Activated gamma-delta T cell treated with anti-CD3 and anti-CD28 coated beads, Interleukin-2, amount 50 U/mL, for 16 hours (primary cell): ENCODE measurements around the gene SETD3.

Experiments used
- DNase-seq: peaks from one replicate; pipeline ENCODE4 v3.0.0-alpha.2; 2020; ENCODE audit warnings: low read depth

SETD3 gene

DNA sequence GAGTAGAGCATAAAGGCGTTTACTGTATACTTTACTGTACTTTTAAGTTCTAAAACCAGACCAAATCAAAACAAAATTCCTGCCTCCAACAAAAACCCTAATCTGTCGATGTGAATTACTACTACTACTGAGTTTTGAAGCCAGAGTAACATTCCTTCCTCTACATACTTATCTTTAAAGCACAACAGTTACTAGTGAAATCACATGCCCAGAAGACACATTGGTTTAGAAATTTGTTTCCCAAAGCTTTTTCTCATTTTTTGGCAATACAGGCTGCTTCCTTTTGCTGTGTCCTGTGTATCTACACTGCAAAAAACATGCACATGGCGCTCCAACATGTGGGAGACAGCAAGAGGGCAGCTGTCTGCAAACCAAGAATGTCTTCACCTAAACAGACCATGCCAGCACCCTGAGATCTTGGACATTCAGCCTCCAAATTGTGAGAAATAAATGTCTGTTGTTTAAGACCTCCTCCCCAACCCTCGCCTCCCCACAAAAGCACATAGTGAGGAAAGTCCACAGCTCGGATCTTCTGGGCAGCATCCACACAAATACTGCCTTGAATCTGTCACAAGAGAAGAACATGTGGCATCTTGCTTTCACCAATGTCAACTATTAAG, 21.1 kb downstream of the SETD3 start:
- DNase-seq, result no peak

GRCh38 chr14:99454246-99454645, 26.4 kb downstream of the SETD3 start:
- DNase-seq, result no peak

DNA sequence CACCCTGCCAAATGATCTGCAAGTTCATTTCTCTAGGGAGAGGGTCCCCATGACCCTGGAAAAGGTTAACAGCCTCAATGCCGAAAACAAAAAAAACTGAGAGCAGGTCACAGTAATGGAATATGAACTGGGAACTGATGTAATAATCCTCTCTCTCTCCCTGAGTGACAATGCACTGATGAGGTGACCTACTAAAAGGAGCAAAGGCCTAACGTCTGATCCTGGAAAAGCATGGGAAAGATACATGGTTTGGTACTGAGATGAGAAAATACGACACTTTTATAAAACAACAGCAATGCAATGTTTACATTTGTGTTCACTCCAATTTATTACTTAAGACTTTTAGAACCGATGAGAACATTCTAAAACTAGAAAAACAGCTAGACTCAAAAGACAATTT, 27.7 kb downstream of the SETD3 start:
- no peak for DNase-seq

- no peak for DNase-seq
Measured at GRCh38 chr14:99451234-99451633, 29.4 kb downstream of the SETD3 start.

- DNase-seq, result no peak
Measured at GRCh38 chr14:99450266-99450665, 30.4 kb downstream of the SETD3 start.

GRCh38 chr14:99447739-99448138, 32.9 kb downstream of the SETD3 start:
- DNase-seq, result no peak

DNA sequence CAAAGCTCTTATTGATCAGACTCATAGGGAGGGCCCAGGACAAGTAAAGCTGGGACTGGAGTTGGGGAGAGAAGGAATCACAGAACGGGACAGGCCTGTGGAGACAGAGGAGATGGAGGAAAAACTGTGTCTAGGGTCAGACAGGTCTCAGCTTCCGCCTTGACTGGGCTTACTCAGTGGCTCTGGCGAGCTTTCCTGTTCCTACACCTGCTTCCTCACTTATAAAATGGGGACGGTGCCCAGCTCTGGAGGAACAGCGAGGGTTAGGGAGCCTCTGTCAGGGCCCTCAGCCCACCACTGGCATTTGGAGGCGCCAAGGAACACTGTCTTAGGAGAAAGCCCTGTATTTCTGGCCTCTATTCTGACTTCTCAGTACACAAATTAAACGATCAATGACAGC, 34.7 kb downstream of the SETD3 start:
- no peak for DNase-seq

GRCh38 chr14:99441918-99442317, 38.7 kb downstream of the SETD3 start:
- DNase-seq, result no peak

GRCh38 chr14:99441157-99441870, 39.3 kb downstream of the SETD3 start:
- DNase-seq, result no peak

DNA sequence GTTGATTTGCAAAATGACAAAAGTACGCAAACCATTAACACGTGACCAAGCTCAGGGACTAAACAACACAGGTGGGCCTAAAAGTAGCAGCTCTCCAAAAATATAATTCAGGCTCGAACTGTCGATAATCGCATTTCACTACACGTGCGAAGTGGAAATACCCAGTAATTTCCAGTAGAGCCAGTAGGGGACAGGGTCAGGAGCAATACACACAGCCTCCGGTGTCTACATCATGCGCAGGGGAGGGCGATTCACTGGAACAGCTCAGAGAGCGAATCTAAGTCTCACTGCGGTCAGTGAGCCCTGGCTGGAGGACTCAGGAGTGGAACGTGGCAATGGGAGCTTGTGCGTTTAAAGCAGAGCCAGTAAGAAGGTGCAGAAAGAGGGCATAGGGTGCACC, 40.4 kb downstream of the SETD3 start:
- no peak for DNase-seq

- DNase-seq, result no peak
Measured at GRCh38 chr14:99437706-99438105, 43.0 kb downstream of the SETD3 start.

GRCh38 chr14:99436247-99437180, 44.1 kb downstream of the SETD3 start:
- DNase-seq, result no peak

GRCh38 chr14:99435327-99435726, 45.3 kb downstream of the SETD3 start:
- no peak for DNase-seq

DNA sequence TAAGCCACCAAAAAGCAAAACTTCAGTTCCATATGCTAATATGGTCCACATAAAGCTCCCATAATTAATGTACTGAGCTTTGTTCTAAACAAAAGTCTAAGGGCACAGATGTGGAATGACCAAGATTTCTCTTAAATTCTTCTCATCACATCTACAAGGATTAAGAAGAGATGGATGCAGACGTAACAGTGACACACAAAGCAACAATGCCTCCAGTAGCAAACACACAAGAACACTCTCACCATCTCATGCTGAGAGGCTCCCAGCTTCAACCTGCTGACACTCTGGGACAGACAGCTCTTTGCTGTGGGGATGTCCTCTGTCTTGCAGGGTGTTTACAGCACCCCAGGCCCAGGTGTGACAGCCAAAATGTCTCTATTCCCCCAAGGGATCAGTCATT, 48.2 kb downstream of the SETD3 start:
- DNase-seq, result no peak

GRCh38 chr14:99431986-99432385, 48.7 kb downstream of the SETD3 start:
- DNase-seq, result no peak

- DNase-seq, result peak; percentile 14
Measured at GRCh38 chr14:99430491-99430890, 50.2 kb downstream of the SETD3 start.

- no peak for DNase-seq
Measured at GRCh38 chr14:99427632-99428300, 52.9 kb downstream of the SETD3 start.

DNA sequence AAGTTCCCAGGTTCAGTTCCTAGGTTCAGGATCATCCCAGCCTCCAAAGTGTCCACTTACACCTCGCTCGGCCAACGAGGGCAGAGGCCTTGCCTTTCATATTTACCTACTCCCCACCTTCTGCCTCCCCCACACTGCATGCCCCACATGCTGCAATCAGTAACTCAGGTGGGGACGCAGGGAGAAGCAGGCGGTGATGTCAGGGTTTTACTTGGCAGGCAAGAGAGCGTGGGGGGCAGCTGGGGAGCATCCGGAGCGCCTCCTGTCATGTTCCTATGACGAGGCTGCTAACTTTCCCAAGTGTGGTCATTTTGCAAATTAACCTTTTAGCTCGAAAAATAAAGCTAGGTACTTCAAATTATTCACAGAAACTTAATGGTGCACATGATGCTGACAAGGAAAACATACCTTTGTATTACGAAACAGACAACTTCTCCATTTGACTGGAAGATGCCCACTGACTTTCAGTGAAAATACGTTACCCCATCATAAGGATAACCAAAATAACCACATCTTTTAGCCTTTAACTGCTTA, 53.8 kb downstream of the SETD3 start:
- DNase-seq, result no peak

DNA sequence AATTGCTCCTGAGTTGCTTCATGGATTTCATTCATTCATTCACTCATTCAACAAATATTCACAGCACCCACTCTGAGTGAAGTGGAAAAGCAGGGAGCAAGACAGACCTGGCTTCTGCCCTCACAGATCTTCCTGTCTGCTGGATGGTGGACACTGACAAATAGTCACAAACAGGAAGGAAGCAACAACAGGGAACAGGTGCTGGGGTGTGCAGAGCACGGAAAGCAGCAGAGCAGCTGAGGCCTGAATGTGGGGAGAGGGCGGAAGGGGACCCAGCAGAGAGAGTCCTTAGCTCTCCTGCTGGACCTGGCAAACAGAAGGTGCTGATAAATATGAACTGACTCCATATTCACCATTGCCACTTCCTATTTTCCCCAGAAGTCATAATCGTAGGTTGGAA, 54.4 kb downstream of the SETD3 start:
- no peak for DNase-seq

GRCh38 chr14:99425272-99425681, 55.4 kb downstream of the SETD3 start:
- DNase-seq, result no peak

- no peak for DNase-seq
Measured at GRCh38 chr14:99424306-99424877, 56.3 kb downstream of the SETD3 start.

DNA sequence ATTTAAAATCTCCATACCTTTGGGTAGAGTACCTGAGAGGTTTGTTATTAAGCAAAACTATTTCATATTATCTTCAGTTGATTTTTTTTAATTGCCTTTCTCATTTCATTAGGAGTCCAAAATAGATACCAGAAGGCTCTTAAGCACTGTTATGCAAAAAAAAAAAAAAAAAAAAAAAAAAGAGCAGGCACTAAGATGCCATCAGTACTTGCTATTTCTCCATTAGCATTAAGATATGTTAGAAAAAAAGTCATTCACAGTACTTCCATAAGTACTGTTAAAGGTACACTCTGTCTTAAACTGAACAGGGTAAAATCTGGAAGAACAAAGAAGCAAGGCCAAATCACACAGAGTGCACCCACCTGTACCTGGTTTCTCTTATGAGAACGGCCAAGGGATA, 57.2 kb downstream of the SETD3 start:
- DNase-seq, result no peak
